Measurements from ENCODE around the gene ARID3B.

The ARID3B gene

DNA sequence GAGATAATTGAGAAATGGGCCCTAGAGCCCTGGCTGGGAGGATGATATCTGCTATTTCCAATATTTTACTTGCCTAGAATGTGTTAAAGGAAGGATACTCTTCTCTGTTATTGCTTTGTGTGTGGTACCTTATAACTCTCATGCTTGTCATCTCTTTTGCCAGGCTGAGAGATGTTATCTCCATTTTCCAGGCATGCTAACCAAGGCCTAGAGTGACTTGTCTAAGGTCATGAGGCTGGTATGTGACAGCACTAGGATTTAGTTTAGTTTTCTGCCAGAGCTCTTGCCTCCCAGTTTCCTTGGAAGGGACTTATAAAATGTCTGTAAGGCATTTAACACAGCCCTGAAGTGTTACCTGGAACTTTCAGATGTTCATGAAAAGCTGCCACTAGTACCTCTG, 76.0 kb downstream of the ARID3B start:
- H3K4me1 ChIP-seq (ENCODE audit: control extremely low read depth in 1 of 4, control insufficient read depth in 4 of 4, insufficient read depth in 4 of 4, low read length in 3 of 4) = peaks cover 8 to 34% (median 30%) of the 10 kb centered on the region in 4 experiments
- H3K27ac ChIP-seq (ENCODE audit: insufficient read depth in 1 of 2, low read depth in 1 of 2, low read length in 2 of 2, poor library complexity in 1 of 2, severe bottlenecking in 2 of 2) = peak overlapping the region; percentile 97 to 99
- POLR2A ChIA-PET = interaction anchor here (0.9 kb wide), 1 partner anchor 13 kb away, joined by 3 read pairs; no protein-coding TSS in a partner anchor
- no peaks in the 10 kb centered on the region for H3K27me3 ChIP-seq (replicated peaks in 2 of 5; ENCODE audit: control insufficient read depth in 4 of 5, insufficient read depth in 5 of 5, low read length in 4 of 5)
- H3K36me3 ChIP-seq (ENCODE audit: control insufficient read depth in 4 of 4, insufficient read depth in 4 of 4, low read length in 3 of 4) = peaks cover 10 to 45% (median 32%) of the 10 kb centered on the region in 4 experiments
- DNase-seq = no peak
- CTCF ChIA-PET = interaction anchor here (0.7 to 17.5 kb wide), 10 partner anchors 8 to 242 kb away, joined by 3 to 302 read pairs (median 4); no protein-coding TSS in a partner anchor
- no peaks in the 10 kb centered on the region for H3K9me3 ChIP-seq (ENCODE audit: control extremely low read depth in 1 of 5, control insufficient read depth in 4 of 5, insufficient read depth in 2 of 5, low read depth in 1 of 5, low read length in 4 of 5)
- peak overlapping the region in 6 of 7 experiments; percentile 62 to 98 (median 96) for H3K4me3 ChIP-seq (ENCODE audit: control insufficient read depth in 1 of 7, extremely low read depth in 1 of 7, insufficient read depth in 4 of 7, low read depth in 2 of 7, low read length in 6 of 7)

DNA sequence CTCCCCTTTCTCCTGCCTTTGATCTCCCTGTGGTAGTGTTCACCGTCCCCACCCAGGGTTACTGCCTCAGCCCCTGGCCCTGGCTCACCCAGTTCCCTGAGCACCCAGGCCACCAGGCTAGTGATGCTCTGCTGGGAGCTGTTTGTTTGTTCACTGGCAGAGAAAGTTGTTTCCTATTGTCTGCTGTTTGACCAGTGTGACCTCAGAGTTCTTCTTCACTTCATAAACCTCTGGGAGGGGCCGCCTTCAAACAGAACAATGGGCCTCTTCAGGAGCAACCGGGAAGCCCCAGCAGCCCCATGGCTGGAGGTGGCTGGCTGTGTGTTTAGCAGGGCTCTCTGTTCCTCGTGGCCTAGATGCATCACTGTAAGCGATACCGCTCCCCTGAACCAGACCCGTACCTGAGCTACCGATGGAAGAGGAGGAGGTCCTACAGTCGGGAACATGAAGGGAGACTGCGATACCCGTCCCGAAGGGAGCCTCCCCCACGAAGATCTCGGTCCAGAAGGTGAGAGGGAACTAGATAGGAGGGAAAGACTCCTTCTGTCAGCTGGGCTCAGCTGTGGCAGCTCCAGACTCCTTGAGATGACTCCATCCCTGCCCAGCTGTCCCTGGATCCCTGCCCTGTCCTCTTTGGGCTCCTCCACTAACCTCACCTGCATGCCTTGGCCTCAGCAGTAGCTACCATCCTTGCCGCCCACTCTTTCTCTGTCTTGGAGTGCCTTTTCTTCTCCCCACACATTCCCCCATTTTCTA, 78.0 kb downstream of the ARID3B start:
- CTCF ChIA-PET = interaction anchor here (0.8 to 17.5 kb wide), 8 partner anchors 17 to 182 kb away, joined by 3 to 302 read pairs (median 3); no protein-coding TSS in a partner anchor
- POLR2A ChIA-PET = no interaction called here

GRCh38 chr15:74619916-74620635, 79.1 kb downstream of the ARID3B start:
- 98% methylated on average over 27 of the region's 27 CpGs for WGBS (ENCODE audit: insufficient coverage)
- ChIA-PET CTCF (interaction anchor here (0.8 to 17.5 kb wide), 6 partner anchors 16 to 160 kb away, joined by 3 to 302 read pairs (median 3); no protein-coding TSS in a partner anchor), POLR2A (interaction anchor here (0.5 kb wide), 1 partner anchor 151 kb away, joined by 5 read pairs; no protein-coding TSS in a partner anchor)
- Histone ChIP-seq H3K27me3 (replicated peaks in 2 of 5; ENCODE audit: control insufficient read depth in 4 of 5, insufficient read depth in 5 of 5, low read length in 4 of 5) (no peaks in the 10 kb centered on the region), H3K4me1 (ENCODE audit: control extremely low read depth in 1 of 4, control insufficient read depth in 4 of 4, insufficient read depth in 4 of 4, low read length in 3 of 4) (peaks cover 8 to 25% (median 21%) of the 10 kb centered on the region in 4 experiments), H3K36me3 (ENCODE audit: control insufficient read depth in 4 of 4, insufficient read depth in 4 of 4, low read length in 3 of 4) (peaks cover 28 to 76% (median 61%) of the 10 kb centered on the region in 4 experiments), H3K9me3 (ENCODE audit: control extremely low read depth in 1 of 5, control insufficient read depth in 4 of 5, insufficient read depth in 2 of 5, low read depth in 1 of 5, low read length in 4 of 5) (no peaks in the 10 kb centered on the region), H3K27ac (ENCODE audit: insufficient read depth in 1 of 2, low read depth in 1 of 2, low read length in 2 of 2, poor library complexity in 1 of 2, severe bottlenecking in 2 of 2) (no peak overlapping the region), H3K4me3 (ENCODE audit: control insufficient read depth in 1 of 7, extremely low read depth in 1 of 7, insufficient read depth in 4 of 7, low read depth in 2 of 7, low read length in 6 of 7) (no peak overlapping the region)
- no peak for DNase-seq

More for the DNA sequence above, 78.0 kb downstream of the ARID3B start:
- 93% methylated on average over 13 of the region's 15 CpGs for WGBS (ENCODE audit: insufficient coverage)
- Histone ChIP-seq H3K27ac (ENCODE audit: insufficient read depth in 1 of 2, low read depth in 1 of 2, low read length in 2 of 2, poor library complexity in 1 of 2, severe bottlenecking in 2 of 2) (no peak overlapping the region), H3K27me3 (replicated peaks in 2 of 5; ENCODE audit: control insufficient read depth in 4 of 5, insufficient read depth in 5 of 5, low read length in 4 of 5) (no peaks in the 10 kb centered on the region), H3K36me3 (ENCODE audit: control insufficient read depth in 4 of 4, insufficient read depth in 4 of 4, low read length in 3 of 4) (peaks cover 23 to 65% (median 51%) of the 10 kb centered on the region in 4 experiments), H3K4me3 (ENCODE audit: control insufficient read depth in 1 of 7, extremely low read depth in 1 of 7, insufficient read depth in 4 of 7, low read depth in 2 of 7, low read length in 6 of 7) (no peak overlapping the region), H3K9me3 (ENCODE audit: control extremely low read depth in 1 of 5, control insufficient read depth in 4 of 5, insufficient read depth in 2 of 5, low read depth in 1 of 5, low read length in 4 of 5) (no peaks in the 10 kb centered on the region), H3K4me1 (ENCODE audit: control extremely low read depth in 1 of 4, control insufficient read depth in 4 of 4, insufficient read depth in 4 of 4, low read length in 3 of 4) (peaks cover 8 to 34% (median 30%) of the 10 kb centered on the region in 4 experiments)
- DNase-seq = no peak

DNA sequence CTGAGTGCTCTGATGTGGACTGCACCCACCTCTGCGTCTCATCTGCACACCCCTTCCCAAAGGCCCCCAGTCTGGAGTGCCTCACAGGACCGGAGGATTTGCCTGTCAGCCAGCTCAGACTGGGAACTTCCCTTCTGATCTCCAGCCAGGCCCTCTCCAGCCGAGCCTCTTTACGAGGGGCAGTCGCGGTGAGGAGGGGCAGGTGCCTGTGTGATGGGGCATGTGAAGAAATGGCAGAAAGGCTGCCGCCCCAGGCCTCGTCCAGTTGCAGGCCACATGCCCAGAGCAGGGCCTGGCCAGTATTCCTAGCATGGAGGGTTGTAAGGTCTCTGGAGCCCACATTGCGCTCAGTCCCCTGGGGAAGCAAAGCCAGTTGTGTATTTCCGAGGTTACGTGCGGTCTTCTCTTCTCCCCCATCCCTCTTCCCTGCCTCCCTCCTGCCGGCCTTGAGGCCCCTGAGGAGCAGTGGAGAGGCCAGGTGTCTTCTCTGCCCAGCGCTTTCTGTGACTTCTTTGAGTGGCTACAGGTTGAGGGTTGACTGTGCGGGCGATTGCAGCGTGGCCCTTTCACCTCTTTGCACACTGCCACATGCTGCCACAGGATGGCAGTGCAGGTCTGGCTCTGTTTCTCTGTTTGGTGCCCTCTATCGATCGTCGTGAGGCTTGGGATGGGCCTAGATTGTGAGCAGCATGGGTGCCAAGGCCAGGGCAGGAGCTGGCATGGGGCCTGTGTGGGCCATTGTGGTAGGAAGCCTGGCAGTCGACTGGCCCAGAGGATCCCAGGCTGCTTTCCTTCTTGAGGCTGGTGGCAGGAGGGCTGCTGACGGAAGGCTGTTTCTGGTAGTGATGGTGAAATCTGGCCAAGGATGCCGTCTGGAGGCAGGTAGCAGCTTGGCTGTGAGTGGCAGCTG, 79.9 kb downstream of the ARID3B start:
- POLR2A ChIA-PET = interaction anchor here (0.5 kb wide), 1 partner anchor 150 kb away, joined by 5 read pairs; no protein-coding TSS in a partner anchor
- H3K27ac ChIP-seq (ENCODE audit: insufficient read depth in 1 of 2, low read depth in 1 of 2, low read length in 2 of 2, poor library complexity in 1 of 2, severe bottlenecking in 2 of 2) = no peak overlapping the region
- peak; percentile 80 to 88 (median 86) for DNase-seq
- H3K9me3 ChIP-seq (ENCODE audit: control extremely low read depth in 1 of 5, control insufficient read depth in 4 of 5, insufficient read depth in 2 of 5, low read depth in 1 of 5, low read length in 4 of 5) = no peaks in the 10 kb centered on the region
- H3K4me3 ChIP-seq (ENCODE audit: control insufficient read depth in 1 of 7, extremely low read depth in 1 of 7, insufficient read depth in 4 of 7, low read depth in 2 of 7, low read length in 6 of 7) = no peak overlapping the region
- peaks cover 8 to 24% (median 20%) of the 10 kb centered on the region in 4 experiments for H3K4me1 ChIP-seq (ENCODE audit: control extremely low read depth in 1 of 4, control insufficient read depth in 4 of 4, insufficient read depth in 4 of 4, low read length in 3 of 4)
- peaks cover 30 to 84% (median 69%) of the 10 kb centered on the region in 4 experiments for H3K36me3 ChIP-seq (ENCODE audit: control insufficient read depth in 4 of 4, insufficient read depth in 4 of 4, low read length in 3 of 4)
- 70% methylated on average over 22 of the region's 23 CpGs for WGBS (ENCODE audit: insufficient coverage)
- CTCF ChIA-PET = interaction anchor here (0.9 to 22.8 kb wide), 8 partner anchors 10 to 245 kb away, joined by 3 to 735 read pairs (median 6); partner anchors contain the start of genes CSK and EDC3
- H3K27me3 ChIP-seq (replicated peaks in 2 of 5; ENCODE audit: control insufficient read depth in 4 of 5, insufficient read depth in 5 of 5, low read length in 4 of 5) = no peaks in the 10 kb centered on the region

DNA sequence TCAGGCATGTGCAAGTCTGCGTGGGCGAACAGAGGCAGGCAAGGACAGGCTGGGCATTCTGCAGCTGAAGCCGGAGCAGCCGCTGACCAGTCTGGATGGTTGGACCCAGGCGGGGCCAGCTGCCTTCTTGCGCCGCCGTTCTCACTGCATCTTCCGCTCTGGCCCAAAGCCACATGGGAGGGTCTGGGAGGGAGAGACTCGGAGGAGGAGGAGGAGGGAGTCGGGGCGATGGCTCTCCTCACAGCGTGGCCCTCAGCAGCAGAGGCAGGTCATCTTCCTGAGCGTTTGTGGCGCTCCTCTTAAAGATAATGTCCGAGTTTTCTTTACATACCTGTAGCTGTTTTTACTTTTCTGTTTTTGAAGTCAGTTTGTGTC, 80.5 kb downstream of the ARID3B start:
- no peak overlapping the region for H3K27ac ChIP-seq (ENCODE audit: insufficient read depth in 1 of 2, low read depth in 1 of 2, low read length in 2 of 2, poor library complexity in 1 of 2, severe bottlenecking in 2 of 2)
- WGBS (ENCODE audit: insufficient coverage) = 98% methylated on average over 12 of the region's 16 CpGs
- no peak overlapping the region for H3K4me3 ChIP-seq (ENCODE audit: control insufficient read depth in 1 of 7, extremely low read depth in 1 of 7, insufficient read depth in 4 of 7, low read depth in 2 of 7, low read length in 6 of 7)
- no peaks in the 10 kb centered on the region for H3K27me3 ChIP-seq (replicated peaks in 2 of 5; ENCODE audit: control insufficient read depth in 4 of 5, insufficient read depth in 5 of 5, low read length in 4 of 5)
- ChIA-PET POLR2A (no interaction called here), CTCF (interaction anchor here (0.9 to 22.8 kb wide), 7 partner anchors 11 to 246 kb away, joined by 3 to 735 read pairs (median 6); partner anchors contain the start of genes CSK and EDC3)
- H3K9me3 ChIP-seq (ENCODE audit: control extremely low read depth in 1 of 5, control insufficient read depth in 4 of 5, insufficient read depth in 2 of 5, low read depth in 1 of 5, low read length in 4 of 5) = no peaks in the 10 kb centered on the region
- H3K4me1 ChIP-seq (ENCODE audit: control extremely low read depth in 1 of 4, control insufficient read depth in 4 of 4, insufficient read depth in 4 of 4, low read length in 3 of 4) = peaks cover 8 to 25% (median 21%) of the 10 kb centered on the region in 4 experiments
- peaks cover 32 to 91% (median 76%) of the 10 kb centered on the region in 4 experiments for H3K36me3 ChIP-seq (ENCODE audit: control insufficient read depth in 4 of 4, insufficient read depth in 4 of 4, low read length in 3 of 4)
- DNase-seq = no peak

DNA sequence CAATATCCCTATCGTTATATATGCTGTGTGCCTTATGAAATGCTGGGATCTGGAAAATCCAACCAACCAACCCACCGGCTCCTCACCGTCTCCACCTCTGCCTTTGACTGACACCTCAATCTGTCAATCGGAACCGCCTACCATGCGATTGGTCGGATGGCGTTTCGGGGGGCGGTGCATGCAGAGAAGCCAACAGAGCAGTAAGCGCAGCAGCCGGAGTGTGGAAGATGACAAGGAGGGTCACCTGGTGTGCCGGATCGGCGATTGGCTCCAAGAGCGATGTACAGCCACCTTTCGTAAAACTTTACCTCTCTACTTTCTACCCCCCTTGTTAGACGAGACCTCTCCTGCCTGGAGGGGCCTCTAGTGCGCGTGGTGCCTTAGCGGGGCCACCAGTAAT, 80.9 kb downstream of the ARID3B start:
- 94% methylated on average over 10 of the region's 21 CpGs for WGBS (ENCODE audit: insufficient coverage)
- DNase-seq = no peak
- Histone ChIP-seq H3K4me1 (ENCODE audit: control extremely low read depth in 1 of 4, control insufficient read depth in 4 of 4, insufficient read depth in 4 of 4, low read length in 3 of 4) (peaks cover 5 to 25% (median 21%) of the 10 kb centered on the region in 4 experiments), H3K9me3 (ENCODE audit: control extremely low read depth in 1 of 5, control insufficient read depth in 4 of 5, insufficient read depth in 2 of 5, low read depth in 1 of 5, low read length in 4 of 5) (no peaks in the 10 kb centered on the region), H3K27ac (ENCODE audit: insufficient read depth in 1 of 2, low read depth in 1 of 2, low read length in 2 of 2, poor library complexity in 1 of 2, severe bottlenecking in 2 of 2) (no peak overlapping the region), H3K27me3 (replicated peaks in 2 of 5; ENCODE audit: control insufficient read depth in 4 of 5, insufficient read depth in 5 of 5, low read length in 4 of 5) (no peaks in the 10 kb centered on the region), H3K36me3 (ENCODE audit: control insufficient read depth in 4 of 4, insufficient read depth in 4 of 4, low read length in 3 of 4) (peaks cover 32 to 95% (median 79%) of the 10 kb centered on the region in 4 experiments), H3K4me3 (ENCODE audit: control insufficient read depth in 1 of 7, extremely low read depth in 1 of 7, insufficient read depth in 4 of 7, low read depth in 2 of 7, low read length in 6 of 7) (no peak overlapping the region)
- CTCF ChIA-PET = interaction anchor here (0.9 to 22.8 kb wide), 7 partner anchors 11 to 246 kb away, joined by 3 to 735 read pairs (median 6); partner anchors contain the start of genes CSK and EDC3
- POLR2A ChIA-PET = no interaction called here

Data from common myeloid progenitor, CD34-positive (primary cell).